NCI-H2107 treated with DMSO at 0.1 percent for 48 hours (cell line): ENCODE measurements around the gene NFKB2.

ENCODE experiments used
- DNase-seq: peaks from one replicate; lab custom pipeline; 2025; ENCODE audit not compliant: unreplicated experiment; lab: John Stamatoyannopoulos, UW

NFKB2 gene

GRCh38 chr10:102395400-102396316, at the start of gene NFKB2:
NFKB2 (plus strand) TSS chr10:102395705; CDS start chr10:102395960, 255 bp downstream.
- DNase-seq: peak; percentile 32

GRCh38 chr10:102347236-102347828, 48.2 kb upstream of the NFKB2 start:
- peak; percentile 11 for DNase-seq

GRCh38 chr10:102352066-102352715, 43.3 kb upstream of the NFKB2 start:
- no peak for DNase-seq

GRCh38 chr10:102354451-102354850, 41.1 kb upstream of the NFKB2 start:
- no peak for DNase-seq

- no peak for DNase-seq
These were observed 36.7 kb upstream of the NFKB2 start for GRCh38 chr10:102358712-102359382.

GRCh38 chr10:102367441-102367840, 28.1 kb upstream of the NFKB2 start:
- no peak for DNase-seq

- DNase-seq: no peak
These were observed 27.4 kb upstream of the NFKB2 start for GRCh38 chr10:102368077-102368476.

- no peak for DNase-seq
These were observed 24.2 kb upstream of the NFKB2 start for GRCh38 chr10:102371295-102371694.

- DNase-seq: no peak
These were observed 20.3 kb upstream of the NFKB2 start for GRCh38 chr10:102375250-102375649.

GRCh38 chr10:102375867-102376266, 19.6 kb upstream of the NFKB2 start:
- DNase-seq: no peak

- DNase-seq: no peak
These were observed 18.6 kb upstream of the NFKB2 start for GRCh38 chr10:102376901-102377300.

- DNase-seq: no peak
These were observed 16.1 kb upstream of the NFKB2 start for GRCh38 chr10:102379383-102379782.

- no peak for DNase-seq
These were observed 13.5 kb upstream of the NFKB2 start for GRCh38 chr10:102381983-102382382.

- no peak for DNase-seq
These were observed 12.6 kb upstream of the NFKB2 start for GRCh38 chr10:102382871-102383270.

- no peak for DNase-seq
These were observed 11.5 kb upstream of the NFKB2 start for GRCh38 chr10:102384053-102384452.

- DNase-seq: no peak
These were observed 10.7 kb upstream of the NFKB2 start for GRCh38 chr10:102384606-102385429.

- no peak for DNase-seq
These were observed 5.6 kb upstream of the NFKB2 start for GRCh38 chr10:102389894-102390293.

GRCh38 chr10:102392306-102392705, 3.2 kb upstream of the NFKB2 start:
- no peak for DNase-seq

- DNase-seq: peak; percentile 13
These were observed 2.0 kb upstream of the NFKB2 start for GRCh38 chr10:102393411-102394078.
